WTC11 (cell line): ENCODE data around the gene DRC1. TPM values are rescaled to one million over a fixed set of nuclear protein-coding genes. Genes with fewer than 3 reads are reported as not detected.
A peak's percentile ranks its signal among the peaks of the same experiment; 100 is the strongest.

Experiments
- ATAC-seq: fragments of 200-7000 bp; cut with Tn5 transposase; 2 replicates; pipeline ENCODE4 v1.10.0; 2021; ENCODE audit warnings: mild to moderate bottlenecking, moderate library complexity
- CTCF ChIA-PET: fragments of 300-600 bp; sonication (Branson Sonifier 250); formaldehyde crosslinking; loops from one replicate; lab custom pipeline; 2021; ENCODE audit warnings: antibody characterized with exemption; lab: Charles Lee
- POLR2A ChIA-PET: fragments of 350-600 bp; sonication (Branson Sonifier 250); formaldehyde crosslinking; loops from one replicate; lab custom pipeline; 2021; ENCODE audit warnings: antibody characterized with exemption; lab: Charles Lee
- DNase-seq: peaks from one replicate; pipeline ENCODE4 v3.0.0; 2021; ENCODE audit warnings: low spot score
- H3K27ac Mint-ChIP-seq: 2 replicates; pipeline ENCODE4 v1.8.0; 2021; ENCODE audit warnings: mixed read lengths
- H3K27me3 Mint-ChIP-seq: 2 replicates; pipeline ENCODE4 v1.8.0; 2021; ENCODE audit warnings: low read depth, mild to moderate bottlenecking, moderate library complexity, mixed read lengths
- H3K36me3 Mint-ChIP-seq: 2 replicates; pipeline ENCODE4 v1.8.0; 2021; ENCODE audit warnings: mixed read lengths
- H3K4me1 Mint-ChIP-seq: 2 replicates; pipeline ENCODE4 v1.8.0; 2022; ENCODE audit warnings: mixed read lengths
- H3K4me3 Mint-ChIP-seq: 2 replicates; pipeline ENCODE4 v1.8.0; 2021; ENCODE audit warnings: mild to moderate bottlenecking, moderate library complexity, mixed read lengths
- H3K9me3 Mint-ChIP-seq: 2 replicates; pipeline ENCODE4 v1.8.0; 2021; ENCODE audit warnings: mixed read lengths
- CREM ChIP-seq: sonication (generic); formaldehyde crosslinking; IDR thresholded peaks from 2 replicates; pipeline ENCODE4 v1.8.1; 2022; ENCODE audit warnings: mild to moderate bottlenecking, missing genetic modification reagents, moderate library complexity
- CTCF ChIP-seq: fragments of 200-600 bp; IDR thresholded peaks from 2 replicates; pipeline ENCODE4 v1.8.0; 2022; ENCODE audit warnings: antibody characterized with exemption
- GABPB1 ChIP-seq: sonication (generic); formaldehyde crosslinking; IDR thresholded peaks from 2 replicates; pipeline ENCODE4 v1.8.1; 2023; ENCODE audit warnings: mild to moderate bottlenecking, missing genetic modification reagents
- GTF2I ChIP-seq: fragments of 250-450 bp; sonication (Bioruptor Pico); conservative IDR thresholded peaks from 2 replicates; pipeline ENCODE4 v1.4.0; 2021; ENCODE audit warnings: mild to moderate bottlenecking
- HMGXB4 ChIP-seq: sonication (generic); formaldehyde crosslinking; IDR thresholded peaks from 2 replicates; pipeline ENCODE4 v1.8.1; 2023; ENCODE audit warnings: mild to moderate bottlenecking, moderate library complexity, missing genetic modification reagents
- MXD4 ChIP-seq: fragments of 250-450 bp; sonication (Bioruptor Pico); IDR thresholded peaks from 2 replicates; pipeline ENCODE4 v1.8.0; 2021; ENCODE audit warnings: mild to moderate bottlenecking, moderate library complexity, borderline replicate concordance
- NFE2L1 ChIP-seq: sonication (generic); formaldehyde crosslinking; IDR thresholded peaks from 2 replicates; pipeline ENCODE4 v1.8.1; 2023; ENCODE audit warnings: missing genetic modification reagents
- NFYB ChIP-seq: sonication (generic); formaldehyde crosslinking; conservative IDR thresholded peaks from 2 replicates; pipeline ENCODE4 v1.8.0; 2022; ENCODE audit warnings: low read depth, missing genetic modification reagents
- OVOL2 ChIP-seq: fragments of 250-450 bp; sonication (Bioruptor Pico); IDR thresholded peaks from 2 replicates; pipeline ENCODE4 v1.9.0; 2021; ENCODE audit warnings: mild to moderate bottlenecking, borderline replicate concordance
- SMAD3 ChIP-seq: sonication (generic); formaldehyde crosslinking; IDR thresholded peaks from 2 replicates; pipeline ENCODE4 v1.8.0; 2022; ENCODE audit warnings: missing genetic modification reagents, mild to moderate bottlenecking, borderline replicate concordance
- TP53 ChIP-seq: sonication (generic); formaldehyde crosslinking; IDR thresholded peaks from 2 replicates; pipeline ENCODE4 v1.8.1; 2023; ENCODE audit warnings: mild to moderate bottlenecking, missing genetic modification reagents
- USF1 ChIP-seq: sonication (generic); formaldehyde crosslinking; IDR thresholded peaks from 2 replicates; pipeline ENCODE4 v1.8.0; 2022; ENCODE audit warnings: mild to moderate bottlenecking, missing genetic modification reagents
- ZNF232 ChIP-seq: sonication (generic); formaldehyde crosslinking; IDR thresholded peaks from 2 replicates; pipeline ENCODE4 v1.8.0; 2022; ENCODE audit warnings: mild to moderate bottlenecking, missing genetic modification reagents
- ZNF317 ChIP-seq: sonication (generic); formaldehyde crosslinking; IDR thresholded peaks from 2 replicates; pipeline ENCODE4 v1.8.1; 2023; ENCODE audit warnings: low read depth, mild to moderate bottlenecking, moderate library complexity, missing genetic modification reagents, borderline replicate concordance
- ZNF416 ChIP-seq: fragments of 250-450 bp; sonication (Bioruptor Pico); IDR thresholded peaks from 2 replicates; pipeline ENCODE4 v1.9.0; 2021; ENCODE audit warnings: mild to moderate bottlenecking, inconsistent platforms
- ZNF512 ChIP-seq: sonication (generic); formaldehyde crosslinking; IDR thresholded peaks from 2 replicates; pipeline ENCODE4 v1.8.1; 2022; ENCODE audit warnings: missing genetic modification reagents, borderline replicate concordance
- ZNF532 ChIP-seq: fragments of 250-450 bp; sonication (Bioruptor Pico); IDR thresholded peaks from 2 replicates; pipeline ENCODE4 v1.9.0; 2021; ENCODE audit warnings: mild to moderate bottlenecking, borderline replicate concordance
- ZSCAN18 ChIP-seq: fragments of 250-450 bp; sonication (Bioruptor Pico); IDR thresholded peaks from 2 replicates; pipeline ENCODE4 v2.1.2; 2022; ENCODE audit warnings: mild to moderate bottlenecking, moderate library complexity
- total RNA-seq: library from RNA; stranded (reverse); gene quantifications from 3 replicates; pipeline ENCODE4 v1.2.3, GENCODE V29; 2021

Gene DRC1
- total RNA-seq, 1 experiment from 2014 or later, result 0.55 TPM

- Mint-ChIP-seq H3K4me3 (no peak overlapping the region), H3K9me3 (no peaks in the 10 kb centered on the region), H3K36me3 (no peaks in the 10 kb centered on the region), H3K27ac (0 out of 2 replicates have a peak overlapping the region, but pooled peaks have one; percentile 23), H3K27me3 (no peaks in the 10 kb centered on the region; the same call in 1 of the 2 replicates), H3K4me1 (peaks cover 12% of the 10 kb centered on the region)
- peak; percentile 71 for DNase-seq
- ATAC-seq, result peak; percentile 68
- TF ChIP-seq USF1 (no peak), CTCF (peak; percentile 48; the same call in 1 of the 2 replicates), NFE2L1 (CRISPR knock-in tag) (0 out of 2 replicates have a peak, but pooled peaks have one; percentile 52)
- POLR2A ChIA-PET, result interaction anchor here (1.0 kb wide), 1 partner anchor 117 kb away, joined by 3 read pairs; the partner anchor contains the start of gene SELENOI
- CTCF ChIA-PET, result interaction anchor here (0.6 to 4.0 kb wide), 10 partner anchors 8 to 219 kb away, joined by 3 to 41 read pairs (median 4); partner anchors contain the start of genes HADHA, HADHB and OTOF
Observed at GRCh38 chr2:26462511-26463243, 61.0 kb downstream of the DRC1 start.

GRCh38 chr2:26463244-26464192 lies 61.8 kb downstream of the DRC1 start:
- Mint-ChIP-seq H3K4me3 (no peak overlapping the region), H3K27me3 (no peaks in the 10 kb centered on the region; the same call in 1 of the 2 replicates), H3K4me1 (peaks cover 12% of the 10 kb centered on the region), H3K27ac (peak overlapping the region; percentile 11; the same call in 1 of the 2 replicates), H3K9me3 (peaks cover 1% of the 10 kb centered on the region; the same call in 1 of the 2 replicates), H3K36me3 (no peaks in the 10 kb centered on the region)
- POLR2A ChIA-PET, result interaction anchor here (0.6 to 1.0 kb wide), 2 partner anchors 41 to 118 kb away, joined by 3 to 4 read pairs; partner anchors contain the start of gene SELENOI
- ATAC-seq, result peak; percentile 59
- DNase-seq, result peak; percentile 16
- CTCF ChIA-PET, result interaction anchor here (0.9 to 1.3 kb wide), 5 partner anchors 9 to 219 kb away, joined by 3 to 6 read pairs (median 3); partner anchors contain the start of genes HADHA, HADHB and OTOF
- TF ChIP-seq ZNF416 (CRISPR knock-in tag), result no peak
- TF ChIP-seq ZNF532 (CRISPR knock-in tag), result peak; percentile 23; the same call in 1 of the 2 replicates
- no peak for TF ChIP-seq ZNF512 (CRISPR knock-in tag)
- TF ChIP-seq ZSCAN18 (CRISPR knock-in tag), result no peak
- no peak for TF ChIP-seq ZNF232 (CRISPR knock-in tag)
- no peak for TF ChIP-seq GTF2I (CRISPR knock-in tag)
- TF ChIP-seq MXD4 (CRISPR knock-in tag), result no peak
- peak; percentile 36; the same call in 1 of the 2 replicates for TF ChIP-seq NFYB (CRISPR knock-in tag)
- no peak for TF ChIP-seq CREM (CRISPR knock-in tag)
- 0 out of 2 replicates have a peak, but pooled peaks have one; percentile 21 for TF ChIP-seq HMGXB4 (CRISPR knock-in tag)
- TF ChIP-seq TP53 (CRISPR knock-in tag), result no peak; the same call in 1 of the 2 replicates
- TF ChIP-seq OVOL2 (CRISPR knock-in tag), result no peak
- TF ChIP-seq ZNF317 (CRISPR knock-in tag), result no peak
- TF ChIP-seq GABPB1, result peak; percentile 60
- no peak for TF ChIP-seq SMAD3 (CRISPR knock-in tag)
